Erythroblast (primary cell): ENCODE results near the gene ZNF140.

Experiments used
- GATA1 ChIP-seq: IDR thresholded peaks from 2 replicates; pipeline ENCODE4 v1.6.1; 2011; ENCODE audit warnings: low read depth, mild to moderate bottlenecking, control low read depth, low read length, moderate library complexity
- POLR2A ChIP-seq: IDR thresholded peaks from 2 replicates; pipeline ENCODE4 v1.6.1; 2011; ENCODE audit warnings: mild to moderate bottlenecking, low read length

DNA sequence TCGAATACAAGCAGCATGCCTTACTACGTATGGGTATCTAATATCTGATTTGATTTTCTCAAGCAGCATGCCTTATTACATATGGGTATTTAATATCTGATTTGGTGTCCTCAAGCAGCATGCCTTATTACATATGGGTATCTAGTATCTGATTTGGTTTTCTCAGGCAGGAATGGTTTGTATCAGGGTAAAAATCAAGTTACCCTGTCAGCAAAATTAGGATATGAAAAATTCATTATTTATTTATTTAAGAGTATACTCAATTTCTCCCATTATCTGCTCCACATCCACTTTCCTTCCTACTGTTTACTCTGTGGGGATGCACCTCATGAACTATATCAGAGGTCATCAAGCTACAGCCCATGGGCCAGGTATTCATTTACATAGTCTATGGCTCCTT is 27.4 kb downstream of the ZNF140 start:
- no peak for TF ChIP-seq POLR2A
- TF ChIP-seq GATA1 = no peak
